HG02588 (cell line): ENCODE results near the gene GFPT1.
A peak's percentile ranks its signal among the peaks of the same experiment; 100 is the strongest.

ENCODE experiments used
- ATAC-seq: cut with Tn5 transposase; IDR thresholded peaks from one replicate; pipeline ENCODE4 v1.9.1; 2021; ENCODE audit warnings: mild to moderate bottlenecking, moderate library complexity; ENCODE audit not compliant: unreplicated experiment

The GFPT1 gene

GRCh38 chr2:69330781-69331180 is 56.2 kb downstream of the GFPT1 start:
- no peak for ATAC-seq

- ATAC-seq, result no peak
Measured at GRCh38 chr2:69322631-69323030, 64.4 kb downstream of the GFPT1 start.

- ATAC-seq, result no peak
Measured at GRCh38 chr2:69316550-69316949, 70.5 kb downstream of the GFPT1 start.

GRCh38 chr2:69315160-69315761 is 71.8 kb downstream of the GFPT1 start:
- no peak for ATAC-seq

- ATAC-seq, result no peak
Measured at GRCh38 chr2:69311024-69311416, 76.0 kb downstream of the GFPT1 start.

GRCh38 chr2:69310111-69311023 is 76.7 kb downstream of the GFPT1 start:
- no peak for ATAC-seq

- no peak for ATAC-seq
Measured at GRCh38 chr2:69309351-69310110, 77.5 kb downstream of the GFPT1 start.

GRCh38 chr2:69308338-69308737 is 78.7 kb downstream of the GFPT1 start:
- no peak for ATAC-seq

- ATAC-seq, result no peak
Measured at GRCh38 chr2:69307579-69308064, 79.4 kb downstream of the GFPT1 start.

- peak; percentile 74 for ATAC-seq
Measured at GRCh38 chr2:69306822-69307578, 80.0 kb downstream of the GFPT1 start.

- ATAC-seq, result no peak
Measured at GRCh38 chr2:69306393-69306821, 80.6 kb downstream of the GFPT1 start.

GRCh38 chr2:69305712-69306392 is 81.2 kb downstream of the GFPT1 start:
- no peak for ATAC-seq

- no peak for ATAC-seq
Measured at GRCh38 chr2:69305166-69305565, 81.9 kb downstream of the GFPT1 start.

GRCh38 chr2:69304656-69305055 is 82.4 kb downstream of the GFPT1 start:
- ATAC-seq, result no peak

- no peak for ATAC-seq
Measured at GRCh38 chr2:69300650-69301049, 86.4 kb downstream of the GFPT1 start.

- no peak for ATAC-seq
Measured at GRCh38 chr2:69299772-69300516, 87.1 kb downstream of the GFPT1 start.

GRCh38 chr2:69298862-69299261 is 88.2 kb downstream of the GFPT1 start:
- ATAC-seq, result no peak

- ATAC-seq, result no peak
Measured at GRCh38 chr2:69298261-69298660, 88.8 kb downstream of the GFPT1 start.

- ATAC-seq, result no peak
Measured at GRCh38 chr2:69297216-69297615, 89.8 kb downstream of the GFPT1 start.
